GM20000 (cell line): ENCODE data around the gene KAZN.

Experiments used
- DNase-seq: peaks from one replicate; pipeline ENCODE4 v3.0.0; 2012; ENCODE audit warnings: low spot score
- CTCF ChIP-seq: IDR thresholded peaks from 2 replicates; pipeline ENCODE4 v1.5.1; 2012; ENCODE audit warnings: mild to moderate bottlenecking, control low read depth; ENCODE audit errors: extremely low read depth, missing control alignments

Gene KAZN

GRCh38 chr1:15156807-15157380 is 558.4 kb downstream of the KAZN start:
- no peak for DNase-seq
- no peak for TF ChIP-seq CTCF

DNA sequence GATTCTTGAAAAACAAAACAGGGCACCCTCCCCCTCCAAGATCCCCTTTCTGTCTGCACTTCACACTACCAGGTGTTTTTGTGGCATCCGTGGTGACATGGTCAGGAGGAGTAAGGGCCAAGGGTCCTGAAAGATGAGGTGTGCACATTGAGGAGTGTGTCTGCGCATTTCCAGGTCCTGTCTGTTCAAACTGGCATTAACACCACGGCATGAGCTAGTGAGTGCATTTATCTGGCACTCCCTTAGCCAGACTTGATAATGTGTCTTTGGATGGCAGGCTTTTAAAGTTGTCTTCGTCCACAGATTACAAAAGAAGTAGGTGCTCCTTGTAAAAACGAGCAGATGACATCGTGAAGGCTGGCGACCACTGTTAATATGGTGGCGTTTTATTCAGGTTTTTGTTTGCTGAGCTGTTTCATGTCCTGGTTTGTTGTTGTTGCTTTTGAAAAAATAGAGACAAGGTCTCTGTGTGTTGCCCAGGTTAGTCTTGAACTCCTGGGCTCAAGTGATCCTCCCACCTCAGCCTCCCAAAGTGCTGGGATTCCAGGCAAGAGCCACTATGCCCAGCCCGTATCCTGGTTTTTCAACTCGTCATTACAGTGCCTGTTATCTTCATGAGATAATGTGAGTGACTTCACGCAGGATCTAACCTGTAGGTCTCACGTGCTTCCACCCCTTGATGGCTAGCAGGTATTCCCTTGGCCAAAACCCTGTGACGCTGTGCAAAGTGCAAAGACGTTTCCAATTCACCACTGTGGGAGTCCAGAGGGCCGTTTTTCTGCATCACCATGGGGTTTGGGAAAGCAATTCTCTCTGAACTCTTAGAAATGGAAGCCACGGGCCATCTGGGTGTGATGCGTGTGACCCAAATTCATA is 559.3 kb downstream of the KAZN start:
- DNase-seq = no peak
- TF ChIP-seq CTCF = no peak

DNA sequence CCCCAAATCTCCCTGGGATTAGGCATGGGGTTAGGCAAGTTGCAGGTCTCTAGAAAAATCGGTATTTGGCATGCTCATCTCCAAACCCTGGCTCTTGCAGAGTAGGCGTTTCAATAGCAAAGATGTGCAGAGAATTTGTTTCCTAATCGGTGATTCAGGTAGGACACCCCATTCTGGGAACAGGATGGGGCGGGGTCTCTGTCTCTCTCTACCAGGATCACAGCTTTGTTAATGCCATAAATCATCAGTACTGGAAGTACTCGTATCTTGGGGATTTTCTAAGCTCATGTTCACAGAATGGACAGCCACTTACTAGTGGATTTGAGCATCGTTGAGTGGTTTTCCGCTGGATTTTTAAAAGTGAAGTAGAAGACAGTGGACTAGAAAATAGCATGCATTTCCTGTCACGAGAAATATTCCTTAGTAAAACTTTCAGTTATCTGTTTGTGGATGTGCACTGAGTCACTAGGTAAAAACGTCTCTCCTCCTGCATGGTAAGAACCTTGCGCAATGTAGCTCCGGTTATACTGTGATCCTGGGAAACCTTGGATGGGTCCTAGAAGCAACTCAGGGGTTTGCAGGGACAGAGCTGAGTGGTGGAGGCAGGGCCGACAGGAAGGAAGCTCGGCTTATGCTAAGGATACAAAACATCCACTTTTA is 560.2 kb downstream of the KAZN start:
- no peak for TF ChIP-seq CTCF
- no peak for DNase-seq

DNA sequence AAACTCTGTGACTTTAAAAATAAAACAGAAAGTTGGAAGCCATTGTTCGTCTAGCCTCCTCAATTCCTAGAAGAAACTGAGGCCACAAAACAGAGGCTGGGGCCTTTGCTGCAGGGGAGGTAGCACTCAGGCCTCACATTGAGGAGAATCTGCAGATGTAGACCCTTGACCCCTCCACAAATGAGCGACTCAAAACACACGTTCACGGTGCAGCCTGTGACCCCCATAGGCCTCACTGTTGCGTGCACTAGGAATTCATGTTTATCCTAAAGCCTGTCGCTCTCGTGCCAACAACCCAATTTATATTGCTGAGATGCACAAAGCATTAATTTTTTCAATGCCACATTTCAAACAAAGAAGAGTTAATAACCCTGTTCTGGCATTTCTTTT is 560.7 kb downstream of the KAZN start:
- no peak for DNase-seq

GRCh38 chr1:15160626-15161025 is 562.1 kb downstream of the KAZN start:
- DNase-seq = no peak
- no peak for TF ChIP-seq CTCF

More for the DNA sequence above, 560.7 kb downstream of the KAZN start:
- no peak for TF ChIP-seq CTCF

GRCh38 chr1:15167386-15167785 is 568.9 kb downstream of the KAZN start:
- no peak for TF ChIP-seq CTCF
- no peak for DNase-seq
